Lower lobe of right lung (tissue), 2 donors: ENCODE results near the gene KLHL14. TPM values are rescaled to one million over a fixed set of nuclear protein-coding genes. Genes with fewer than 3 reads are reported as not detected.

ENCODE experiments used
- ATAC-seq, 2 donors: fragments of 200-7000 bp; cut with Tn5 transposase; one replicate each; pipeline ENCODE4 v1.9.1; 2020 to 2022; ENCODE audit warnings: mild to moderate bottlenecking in 2 of 2, moderate library complexity in 2 of 2
- DNase-seq: peaks from one replicate; pipeline ENCODE4 v3.0.0-alpha.2; 2020
- H3K27ac ChIP-seq: fragments of 200-600 bp; one replicate; pipeline ENCODE4 v1.8.0; 2022
- H3K27me3 ChIP-seq: fragments of 200-600 bp; one replicate; pipeline ENCODE4 v1.8.0; 2022; ENCODE audit warnings: low read depth
- H3K36me3 ChIP-seq: fragments of 200-600 bp; one replicate; pipeline ENCODE4 v1.8.0; 2022; ENCODE audit warnings: mild to moderate bottlenecking
- H3K4me1 ChIP-seq: fragments of 200-600 bp; one replicate; pipeline ENCODE4 v1.8.0; 2022
- H3K4me3 ChIP-seq: fragments of 200-600 bp; one replicate; pipeline ENCODE4 v1.8.0; 2022; ENCODE audit warnings: mild to moderate bottlenecking
- H3K9me3 ChIP-seq: fragments of 200-600 bp; one replicate; pipeline ENCODE4 v1.8.0; 2022
- CTCF ChIP-seq: fragments of 200-600 bp; IDR thresholded peaks from one replicate; pipeline ENCODE4 v1.8.0; 2022; ENCODE audit warnings: antibody characterized with exemption, mild to moderate bottlenecking
- intact Hi-C: fragments of 100-400 bp; cut with DNase I; formaldehyde crosslinking; loops from one replicate; pipeline ENCODE4 v1.11.0; 2022
- total RNA-seq: library from RNA; stranded (reverse); fragmentation: NEBNext Ultra II Directional; extraction: Animal tissue kit (Norgen Biotek cat#: 25700); gene quantifications from one replicate; pipeline ENCODE4 v1.2.1, GENCODE V29; 2021
- donor health status: DM: no; HTN: yes; CAD: no; lungs with severe emphysema.

The KLHL14 gene
- total RNA-seq, 1 donor from 2014 or later, result 0.24 TPM

GRCh38 chr18:32683044-32683443, 89.8 kb downstream of the KLHL14 start:
- Histone ChIP-seq H3K27me3 (no peaks in the 10 kb centered on the region), H3K9me3 (no peaks in the 10 kb centered on the region), H3K4me3 (no peak overlapping the region), H3K27ac (no peak overlapping the region), H3K4me1 (no peaks in the 10 kb centered on the region), H3K36me3 (no peaks in the 10 kb centered on the region)
- no peak for TF ChIP-seq CTCF
- no peak for ATAC-seq
- intact Hi-C loops, result no loop called here
- DNase-seq, result no peak

GRCh38 chr18:32677578-32677977, 95.2 kb downstream of the KLHL14 start:
- Histone ChIP-seq H3K4me3 (no peak overlapping the region), H3K27ac (no peak overlapping the region), H3K27me3 (no peaks in the 10 kb centered on the region), H3K36me3 (no peaks in the 10 kb centered on the region), H3K9me3 (no peaks in the 10 kb centered on the region), H3K4me1 (no peaks in the 10 kb centered on the region)
- no peak for ATAC-seq
- intact Hi-C loops, result no loop called here
- no peak for TF ChIP-seq CTCF
- no peak for DNase-seq

- Histone ChIP-seq H3K4me3 (no peak overlapping the region), H3K4me1 (no peaks in the 10 kb centered on the region), H3K27me3 (no peaks in the 10 kb centered on the region), H3K9me3 (no peaks in the 10 kb centered on the region), H3K27ac (no peak overlapping the region), H3K36me3 (no peaks in the 10 kb centered on the region)
- ATAC-seq, result no peak
- DNase-seq, result no peak
- TF ChIP-seq CTCF, result no peak
- intact Hi-C loops, result no loop called here
Observed at GRCh38 chr18:32674491-32674890, 98.3 kb downstream of the KLHL14 start.

GRCh38 chr18:32672398-32672797, 100.4 kb downstream of the KLHL14 start:
- Histone ChIP-seq H3K9me3 (no peaks in the 10 kb centered on the region), H3K36me3 (no peaks in the 10 kb centered on the region), H3K4me1 (no peaks in the 10 kb centered on the region), H3K27ac (no peak overlapping the region), H3K27me3 (no peaks in the 10 kb centered on the region), H3K4me3 (no peak overlapping the region)
- ATAC-seq, result no peak
- TF ChIP-seq CTCF, result no peak
- no peak for DNase-seq
- intact Hi-C loops, result no loop called here

- Histone ChIP-seq H3K27ac (no peak overlapping the region), H3K4me1 (no peaks in the 10 kb centered on the region), H3K4me3 (no peak overlapping the region), H3K36me3 (no peaks in the 10 kb centered on the region), H3K27me3 (no peaks in the 10 kb centered on the region), H3K9me3 (no peaks in the 10 kb centered on the region)
- no peak for ATAC-seq
- TF ChIP-seq CTCF, result no peak
- DNase-seq, result no peak
- intact Hi-C loops, result no loop called here
Observed at GRCh38 chr18:32670727-32671126, 102.1 kb downstream of the KLHL14 start.
